IPS DF 4.7 (cell line): Measurements from ENCODE around the gene AP3M1.
A peak's percentile ranks its signal among the peaks of the same experiment; 100 is the strongest.
"Not testable (repeated sequence)": the region's sequence is repeated elsewhere in the genome, so short reads cannot be mapped to it uniquely, and the experiment has no call there.

Source experiments
- DNase-seq: peaks from one replicate; pipeline ENCODE4 v3.0.0-alpha.2; 2013; ENCODE audit warnings: low spot score; ENCODE audit errors: extremely low read depth

Gene AP3M1

GRCh38 chr10:74163319-74164068 is 12.9 kb upstream of the AP3M1 start:
- no peak for DNase-seq

GRCh38 chr10:74160013-74160412 is 9.4 kb upstream of the AP3M1 start:
- no peak for DNase-seq

GRCh38 chr10:74156919-74157289 is 6.3 kb upstream of the AP3M1 start:
- DNase-seq = no peak

- DNase-seq = no peak
These were observed 3.0 kb upstream of the AP3M1 start for GRCh38 chr10:74153676-74154075.

- DNase-seq = no peak
These were observed 2.5 kb upstream of the AP3M1 start for GRCh38 chr10:74153123-74153522.

GRCh38 chr10:74151879-74152722 is 1.5 kb upstream of the AP3M1 start:
- DNase-seq = no peak

- peak; percentile 95 for DNase-seq
These were observed 606 bp upstream of the AP3M1 start, which contains the start of gene ADK for GRCh38 chr10:74150990-74151878. Gene ADK (plus strand): TSS chr10:74151221. CDS start chr10:74151279, 58 bp downstream.

GRCh38 chr10:74146980-74147379 is 3.6 kb downstream of the AP3M1 start:
- not testable (repeated sequence) for DNase-seq

- DNase-seq = no peak
These were observed 5.5 kb downstream of the AP3M1 start for GRCh38 chr10:74145133-74145532.

- DNase-seq = no peak
These were observed 10.1 kb downstream of the AP3M1 start for GRCh38 chr10:74140553-74140952.

GRCh38 chr10:74139981-74140380 is 10.6 kb downstream of the AP3M1 start:
- DNase-seq = no peak

- not testable (repeated sequence) for DNase-seq
These were observed 12.0 kb downstream of the AP3M1 start for GRCh38 chr10:74138596-74138995.

- DNase-seq = no peak
These were observed 12.6 kb downstream of the AP3M1 start for GRCh38 chr10:74137992-74138391.

GRCh38 chr10:74135452-74135851 is 15.2 kb downstream of the AP3M1 start:
- no peak for DNase-seq

- DNase-seq = no peak
These were observed 16.5 kb downstream of the AP3M1 start for GRCh38 chr10:74133923-74134820.

- no peak for DNase-seq
These were observed 27.5 kb downstream of the AP3M1 start for GRCh38 chr10:74123081-74123480.

- DNase-seq = no peak
These were observed 28.6 kb downstream of the AP3M1 start for GRCh38 chr10:74122060-74122459.

- no peak for DNase-seq
These were observed 29.3 kb downstream of the AP3M1 start for GRCh38 chr10:74121368-74121767.

GRCh38 chr10:74120911-74121310 is 29.7 kb downstream of the AP3M1 start:
- no peak for DNase-seq

- no peak for DNase-seq
These were observed 31.8 kb downstream of the AP3M1 start for GRCh38 chr10:74118804-74119203.

GRCh38 chr10:74117738-74118137 is 32.9 kb downstream of the AP3M1 start:
- DNase-seq = no peak
